DND-41 (cell line): ENCODE data around the gene PRKAR2A.
"Not testable (repeated sequence)": the region's sequence is repeated elsewhere in the genome, so short reads cannot be mapped to it uniquely, and the experiment has no call there.

Experiments used
- ATAC-seq: fragments of 200-7000 bp; cut with Tn5 transposase; 3 replicates; pipeline ENCODE4 v1.9.1; 2021; ENCODE audit warnings: low read depth; ENCODE audit not compliant: insufficient read depth
- DNase-seq: peaks from one replicate; pipeline ENCODE4 v3.0.0-alpha.2; 2020
- H2AFZ ChIP-seq: 2 replicates; pipeline ENCODE4 v1.6.0; 2012; ENCODE audit warnings: low read depth, low read length
- H3K27ac ChIP-seq: 2 replicates; pipeline ENCODE4 v1.5.1; 2012; ENCODE audit warnings: low read length, inconsistent platforms
- H3K27me3 ChIP-seq: fragments of 200-600 bp; sonication (generic); 2 replicates; pipeline ENCODE4 v1.6.0; 2012; ENCODE audit warnings: low read length, mild to moderate bottlenecking, inconsistent platforms; ENCODE audit not compliant: insufficient read depth, poor library complexity
- H3K36me3 ChIP-seq: 2 replicates; pipeline ENCODE4 v1.5.1; 2012; ENCODE audit warnings: low read length, inconsistent platforms; ENCODE audit not compliant: insufficient read depth
- H3K4me1 ChIP-seq: 2 replicates; pipeline ENCODE4 v1.5.1; 2012; ENCODE audit warnings: mild to moderate bottlenecking, low read length; ENCODE audit not compliant: insufficient read depth
- H3K4me2 ChIP-seq: 2 replicates; pipeline ENCODE4 v1.6.0; 2012; ENCODE audit warnings: mild to moderate bottlenecking, moderate library complexity, low read length, inconsistent platforms; ENCODE audit not compliant: insufficient read depth
- H3K4me3 ChIP-seq, 2 experiments: fragments of 200-600 bp in 1 of 2; shearing (Covaris generic) in 1 of 2; 2 replicates each; pipeline ENCODE4 v1.5.1; 2012 to 2016; ENCODE audit warnings: inconsistent platforms in 2 of 2, low read length in 2 of 2, mild to moderate bottlenecking in 2 of 2, low read depth in 1 of 2, moderate library complexity in 1 of 2
- H3K79me2 ChIP-seq: 2 replicates; pipeline ENCODE4 v1.6.0; 2012; ENCODE audit warnings: low read length, inconsistent platforms; ENCODE audit not compliant: insufficient read depth
- H3K9ac ChIP-seq: 2 replicates; pipeline ENCODE4 v1.6.0; 2012; ENCODE audit warnings: low read depth, mild to moderate bottlenecking, inconsistent platforms, low read length, moderate library complexity
- H3K9me3 ChIP-seq: 2 replicates; pipeline ENCODE4 v1.5.1; 2012; ENCODE audit warnings: low read length, moderate library complexity, mild to moderate bottlenecking, inconsistent platforms; ENCODE audit not compliant: insufficient read depth, severe bottlenecking
- H4K20me1 ChIP-seq: 2 replicates; pipeline ENCODE4 v1.6.0; 2012; ENCODE audit warnings: low read length; ENCODE audit not compliant: insufficient read depth
- EZH2 ChIP-seq: IDR thresholded peaks from 3 replicates; pipeline ENCODE4 v1.6.1; 2012; ENCODE audit warnings: borderline replicate concordance, low read depth, mild to moderate bottlenecking, moderate library complexity, low read length, inconsistent platforms; ENCODE audit not compliant: severe bottlenecking
- TF ChIP-seq, protein P1 (sequence below): IDR thresholded peaks from 2 replicates; pipeline ENCODE4 v1.5.1; 2012; ENCODE audit warnings: borderline replicate concordance, low read length, moderate library complexity, mild to moderate bottlenecking; ENCODE audit not compliant: poor library complexity, severe bottlenecking; ENCODE audit errors: extremely low read depth

PRKAR2A gene

DNA sequence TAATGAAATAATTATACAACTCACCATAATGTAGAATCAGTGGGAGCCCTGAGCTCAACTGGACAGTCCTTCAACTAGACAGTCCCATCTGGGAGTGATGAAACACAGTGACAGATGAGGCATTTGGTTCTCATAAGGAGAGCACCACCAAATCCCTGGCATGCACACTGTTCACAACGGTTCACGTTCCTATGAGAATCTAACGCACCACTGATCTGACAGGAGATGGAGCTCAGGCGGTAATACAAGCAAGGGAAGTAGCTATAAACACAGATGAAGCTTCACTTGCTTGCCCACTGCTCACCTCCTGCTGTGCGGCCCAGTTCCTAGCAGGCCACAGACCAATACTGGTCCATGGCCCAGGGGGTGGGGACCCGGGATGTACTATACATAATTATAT, 17.0 kb downstream of the PRKAR2A start:
- no peaks in the 10 kb centered on the region for H3K27me3 ChIP-seq
- no peak overlapping the region for H2AFZ ChIP-seq
- no peak overlapping the region for H3K4me2 ChIP-seq
- no peak overlapping the region for H3K4me3 ChIP-seq
- ATAC-seq (no peak), DNase-seq (no peak)
- TF ChIP-seq, protein P1, sequence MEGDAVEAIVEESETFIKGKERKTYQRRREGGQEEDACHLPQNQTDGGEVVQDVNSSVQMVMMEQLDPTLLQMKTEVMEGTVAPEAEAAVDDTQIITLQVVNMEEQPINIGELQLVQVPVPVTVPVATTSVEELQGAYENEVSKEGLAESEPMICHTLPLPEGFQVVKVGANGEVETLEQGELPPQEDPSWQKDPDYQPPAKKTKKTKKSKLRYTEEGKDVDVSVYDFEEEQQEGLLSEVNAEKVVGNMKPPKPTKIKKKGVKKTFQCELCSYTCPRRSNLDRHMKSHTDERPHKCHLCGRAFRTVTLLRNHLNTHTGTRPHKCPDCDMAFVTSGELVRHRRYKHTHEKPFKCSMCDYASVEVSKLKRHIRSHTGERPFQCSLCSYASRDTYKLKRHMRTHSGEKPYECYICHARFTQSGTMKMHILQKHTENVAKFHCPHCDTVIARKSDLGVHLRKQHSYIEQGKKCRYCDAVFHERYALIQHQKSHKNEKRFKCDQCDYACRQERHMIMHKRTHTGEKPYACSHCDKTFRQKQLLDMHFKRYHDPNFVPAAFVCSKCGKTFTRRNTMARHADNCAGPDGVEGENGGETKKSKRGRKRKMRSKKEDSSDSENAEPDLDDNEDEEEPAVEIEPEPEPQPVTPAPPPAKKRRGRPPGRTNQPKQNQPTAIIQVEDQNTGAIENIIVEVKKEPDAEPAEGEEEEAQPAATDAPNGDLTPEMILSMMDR = no peak
- no peak for TF ChIP-seq EZH2
- no peaks in the 10 kb centered on the region for H3K4me1 ChIP-seq
- H3K9ac ChIP-seq = no peak overlapping the region
- no peak overlapping the region for H3K27ac ChIP-seq
- no peaks in the 10 kb centered on the region for H4K20me1 ChIP-seq
- no peaks in the 10 kb centered on the region for H3K79me2 ChIP-seq
- H3K9me3 ChIP-seq = no peaks in the 10 kb centered on the region
- no peaks in the 10 kb centered on the region for H3K36me3 ChIP-seq

DNA sequence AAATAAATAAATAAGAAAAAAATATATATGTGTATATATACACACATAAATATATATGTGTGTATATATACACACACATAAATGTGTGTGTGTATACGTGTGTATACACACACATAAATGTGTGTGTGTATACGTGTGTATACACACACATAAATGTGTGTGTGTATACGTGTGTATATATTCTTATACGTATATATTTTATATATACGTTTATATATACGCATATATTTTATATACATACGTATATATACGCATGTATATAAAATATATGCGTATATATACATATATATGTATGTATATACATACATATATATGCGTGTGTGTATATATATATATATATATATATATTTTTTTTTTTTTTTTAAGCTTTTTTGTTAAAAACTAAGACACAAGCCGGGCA, 18.1 kb downstream of the PRKAR2A start:
- DNase-seq = not testable (repeated sequence)

DNA sequence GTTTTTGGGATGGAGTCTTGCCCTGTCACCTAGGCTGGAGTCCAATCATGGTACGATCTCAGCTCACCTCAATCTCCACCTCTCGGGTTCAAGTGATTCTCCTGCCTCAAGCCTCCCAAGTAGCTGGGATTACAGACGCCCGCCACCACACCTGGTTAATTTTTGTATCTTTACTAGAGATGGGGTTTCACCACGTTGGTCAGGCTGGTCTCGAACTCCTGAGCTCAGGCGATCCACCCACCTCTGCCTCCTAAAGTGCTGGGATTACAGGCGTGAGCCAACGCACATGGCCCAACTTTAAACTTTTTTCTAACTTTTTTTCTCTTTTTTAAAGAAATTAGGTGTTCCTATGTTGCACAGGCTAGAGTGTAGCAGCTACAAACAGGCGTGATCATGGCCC, 19.8 kb downstream of the PRKAR2A start:
- not testable (repeated sequence) for DNase-seq, H3K9ac ChIP-seq, H3K36me3 ChIP-seq, H3K27ac ChIP-seq, H3K4me2 ChIP-seq, H3K4me3 ChIP-seq, H3K27me3 ChIP-seq, H3K4me1 ChIP-seq, H2AFZ ChIP-seq, H4K20me1 ChIP-seq, H3K9me3 ChIP-seq, H3K79me2 ChIP-seq, ATAC-seq

More for the DNA sequence above, 18.1 kb downstream of the PRKAR2A start:
- not testable (repeated sequence) for H2AFZ ChIP-seq, H3K9ac ChIP-seq, H3K27me3 ChIP-seq, ATAC-seq, H3K79me2 ChIP-seq, H3K27ac ChIP-seq, H4K20me1 ChIP-seq, H3K4me3 ChIP-seq, H3K36me3 ChIP-seq, H3K4me1 ChIP-seq, H3K9me3 ChIP-seq, H3K4me2 ChIP-seq

DNA sequence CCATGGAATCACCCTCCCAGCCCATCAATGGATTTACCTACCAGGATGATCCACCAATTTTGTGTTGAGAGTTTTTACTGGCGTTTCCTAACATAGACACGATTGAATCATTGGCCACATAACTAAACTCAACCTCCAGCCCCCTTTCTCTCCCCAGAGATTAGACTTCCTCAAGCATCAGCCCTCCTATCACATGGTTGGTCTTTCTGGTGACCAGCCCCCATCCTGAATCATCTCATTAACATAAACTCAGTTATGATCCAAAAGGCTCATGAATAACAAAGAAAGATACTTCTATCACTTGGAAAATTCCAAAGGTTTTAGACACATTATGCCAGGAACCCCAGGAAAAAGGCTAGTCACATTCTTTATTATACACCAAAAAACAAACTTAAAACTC, 21.2 kb downstream of the PRKAR2A start:
- no peaks in the 10 kb centered on the region for H3K9me3 ChIP-seq
- H3K27ac ChIP-seq = no peak overlapping the region
- no peak overlapping the region for H2AFZ ChIP-seq
- no peaks in the 10 kb centered on the region for H3K36me3 ChIP-seq
- H3K27me3 ChIP-seq = no peaks in the 10 kb centered on the region
- no peak overlapping the region for H3K4me3 ChIP-seq
- H3K79me2 ChIP-seq = no peaks in the 10 kb centered on the region
- TF ChIP-seq, protein P1 = no peak
- TF ChIP-seq EZH2 = no peak
- DNase-seq (no peak), ATAC-seq (no peak)
- H3K9ac ChIP-seq = no peak overlapping the region
- no peak overlapping the region for H3K4me2 ChIP-seq
- H3K4me1 ChIP-seq = no peaks in the 10 kb centered on the region
- H4K20me1 ChIP-seq = no peaks in the 10 kb centered on the region
